HCT116 (cell line): ENCODE results near the gene CAP1. TPM values are rescaled to one million over a fixed set of nuclear protein-coding genes. Genes with fewer than 3 reads are reported as not detected.
A peak's percentile ranks its signal among the peaks of the same experiment; 100 is the strongest.

ENCODE experiments used
- ATAC-seq: fragments of 200-7000 bp; cut with Tn5 transposase; 2 replicates; pipeline ENCODE4 v1.9.1; 2020; ENCODE audit warnings: mild to moderate bottlenecking, moderate library complexity
- BruUV-seq: library from RNA; stranded (reverse); fragments of 400-500 nt; replicated peaks from 2 replicates; lab custom pipeline; 2021; lab: Mats Ljungman, UMichigan
- CTCF ChIA-PET: fragments of 300-600 bp; sonication (Branson Sonifier 250); formaldehyde crosslinking; loops from one replicate; lab custom pipeline; 2021; ENCODE audit warnings: antibody characterized with exemption; lab: Charles Lee
- POLR2A ChIA-PET: fragments of 300-600, 350-600 bp; sonication (Branson Sonifier 250); formaldehyde crosslinking; loops from one replicate; lab custom pipeline; 2021; ENCODE audit warnings: antibody characterized with exemption; lab: Charles Lee
- RAD21 ChIA-PET, 2 experiments: fragments of 300-600 bp; sonication (Branson Sonifier 250); formaldehyde crosslinking; loops; one replicate each; lab custom pipeline; 2023; ENCODE audit warnings: low total read pairs in 2 of 2; ENCODE audit not compliant: uncharacterized antibody in 2 of 2, unreplicated experiment in 2 of 2, low non-redundant PET in 1 of 2; lab: Charles Lee
- DNase-seq: peaks from one replicate; pipeline ENCODE4 v3.0.0-alpha.2; 2010; ENCODE audit warnings: low read depth, low spot score
- H2AFZ ChIP-seq: fragments of 200-600 bp; shearing (Covaris generic), sonication (generic); 2 replicates; pipeline ENCODE4 v1.6.1; 2017; ENCODE audit warnings: low read depth, mixed run types, mixed read lengths, antibody characterized with exemption, low read length; ENCODE audit not compliant: poor library complexity, severe bottlenecking
- H3K27ac ChIP-seq: 2 replicates; pipeline ENCODE4 v1.5.1; 2012; ENCODE audit warnings: low read depth, low read length
- H3K27me3 ChIP-seq: fragments of 200-600 bp; sonication (generic); 2 replicates; pipeline ENCODE4 v1.6.1; 2016; ENCODE audit warnings: mixed run types, low read length, mixed read lengths; ENCODE audit not compliant: insufficient read depth
- H3K36me3 ChIP-seq, 2 experiments: fragments of 200-500 bp in 1 of 2; fragments of 200-600 bp in 1 of 2; sonication (Bioruptor generic) in 1 of 2; sonication (generic) in 1 of 2; 2 replicates each; pipeline versions ENCODE4 v1.5.1 to v1.6.1; 2014 to 2016; ENCODE audit warnings: low read length in 2 of 2, inconsistent platforms in 1 of 2, mixed read lengths in 1 of 2, mixed run types in 1 of 2; ENCODE audit not compliant: insufficient read depth in 2 of 2, control insufficient read depth in 1 of 2
- H3K4me1 ChIP-seq, 2 experiments: fragments of 200-600 bp in 1 of 2; sonication (generic) in 1 of 2; 2 replicates each; pipeline versions ENCODE4 v1.5.1 to v1.6.1; 2012 to 2017; ENCODE audit warnings: low read length in 2 of 2, inconsistent platforms in 1 of 2, mild to moderate bottlenecking in 1 of 2, mixed read lengths in 1 of 2, mixed run types in 1 of 2, moderate library complexity in 1 of 2; ENCODE audit not compliant: insufficient read depth in 2 of 2, control insufficient read depth in 1 of 2
- H3K4me2 ChIP-seq: fragments of 200-600 bp; sonication (generic); 2 replicates; pipeline ENCODE4 v1.6.1; 2017; ENCODE audit warnings: mixed run types, low read length, mixed read lengths
- H3K4me3 ChIP-seq, 2 experiments: fragments of 200-600 bp in 1 of 2; sonication (generic) in 1 of 2; replicated peaks in 1 of 2; 2 replicates each; pipeline ENCODE4 v1.5.1; 2011 to 2016; ENCODE audit warnings: low read length in 2 of 2, control low read depth in 1 of 2, low read depth in 1 of 2, mild to moderate bottlenecking in 1 of 2, mixed read lengths in 1 of 2, mixed run types in 1 of 2
- H3K79me2 ChIP-seq: fragments of 200-600 bp; sonication (generic); 2 replicates; pipeline ENCODE4 v1.6.1; 2017; ENCODE audit warnings: mild to moderate bottlenecking, mixed run types, low read length, moderate library complexity, mixed read lengths; ENCODE audit not compliant: insufficient read depth
- H3K9ac ChIP-seq: fragments of 200-600 bp; sonication (generic); 2 replicates; pipeline ENCODE4 v1.6.1; 2016; ENCODE audit warnings: low read length, mixed read lengths
- H3K9me2 ChIP-seq: fragments of 200-600 bp; sonication (generic), shearing (Covaris generic); 2 replicates; pipeline ENCODE4 v1.6.1; 2017; ENCODE audit warnings: mixed run types, mild to moderate bottlenecking, moderate library complexity; ENCODE audit not compliant: insufficient read depth
- H3K9me3 ChIP-seq, 2 experiments: fragments of 200-500 bp in 1 of 2; fragments of 200-600 bp in 1 of 2; sonication (Bioruptor generic) in 1 of 2; sonication (generic) in 1 of 2; 2 replicates each; pipeline ENCODE4 v1.6.1; 2014 to 2017; ENCODE audit warnings: low read length in 2 of 2, mixed read lengths in 2 of 2, inconsistent platforms in 1 of 2, low read depth in 1 of 2, mild to moderate bottlenecking in 1 of 2, mixed run types in 1 of 2, moderate library complexity in 1 of 2; ENCODE audit not compliant: control insufficient read depth in 1 of 2, insufficient read depth in 1 of 2
- H4K20me1 ChIP-seq: fragments of 200-600 bp; sonication (generic), shearing (Covaris generic); 2 replicates; pipeline ENCODE4 v1.6.1; 2017; ENCODE audit warnings: mixed run types, mild to moderate bottlenecking, moderate library complexity; ENCODE audit not compliant: insufficient read depth
- ATF3 ChIP-seq: IDR thresholded peaks from 2 replicates; pipeline ENCODE4 v1.6.1; 2012
- CBX3 ChIP-seq: IDR thresholded peaks from 2 replicates; pipeline ENCODE4 v1.6.1; 2012; ENCODE audit warnings: low read depth
- CTCF ChIP-seq, 3 experiments: fragments of 200-600 bp in 1 of 3; sonication (generic) in 1 of 3; IDR thresholded peaks in 2 of 3; conservative IDR thresholded peaks in 1 of 3; 2 replicates each; pipeline ENCODE4 v1.5.1; 2012 to 2017; ENCODE audit warnings: low read depth in 2 of 3, low read length in 2 of 3, antibody characterized with exemption in 1 of 3, borderline replicate concordance in 1 of 3, control low read depth in 1 of 3, mild to moderate bottlenecking in 1 of 3, mixed read lengths in 1 of 3, mixed run types in 1 of 3, moderate library complexity in 1 of 3; ENCODE audit not compliant: insufficient read depth in 1 of 3
- ELF1 ChIP-seq: IDR thresholded peaks from 2 replicates; pipeline ENCODE4 v1.6.1; 2012; ENCODE audit warnings: low read depth, borderline replicate concordance
- EZH2 ChIP-seq: fragments of 200-600 bp; sonication (generic); IDR thresholded peaks from 2 replicates; pipeline ENCODE4 v1.6.1; 2017; ENCODE audit warnings: antibody characterized with exemption, mixed run types
- FOSL1 ChIP-seq: IDR thresholded peaks from 2 replicates; pipeline ENCODE4 v1.6.1; 2012; ENCODE audit warnings: low read depth
- JUND ChIP-seq: IDR thresholded peaks from 2 replicates; pipeline ENCODE4 v1.6.1; 2012
- MAX ChIP-seq: IDR thresholded peaks from 2 replicates; pipeline ENCODE4 v1.6.1; 2012
- POLR2A ChIP-seq: IDR thresholded peaks from 2 replicates; pipeline ENCODE4 v1.7.0; 2011; ENCODE audit warnings: borderline replicate concordance; ENCODE audit not compliant: insufficient read depth, insufficient read length; ENCODE audit errors: extremely low read depth
- POLR2AphosphoS5 ChIP-seq: IDR thresholded peaks from 2 replicates; pipeline ENCODE4 v1.6.1; 2011; ENCODE audit warnings: mild to moderate bottlenecking, low read depth, low read length, moderate library complexity
- RAD21 ChIP-seq: IDR thresholded peaks from 2 replicates; pipeline ENCODE4 v1.6.1; 2012; ENCODE audit warnings: low read depth, mild to moderate bottlenecking
- SIN3A ChIP-seq: IDR thresholded peaks from 2 replicates; pipeline ENCODE4 v1.6.1; 2012; ENCODE audit warnings: low read depth
- SRF ChIP-seq: IDR thresholded peaks from 2 replicates; pipeline ENCODE4 v1.6.1; 2012; ENCODE audit warnings: low read depth
- TCF7L2 ChIP-seq: IDR thresholded peaks from 2 replicates; pipeline ENCODE4 v1.7.0; 2011; ENCODE audit warnings: borderline replicate concordance, inconsistent platforms; ENCODE audit not compliant: insufficient read depth, insufficient read length; ENCODE audit errors: extremely low read depth
- YY1 ChIP-seq: IDR thresholded peaks from 2 replicates; pipeline ENCODE4 v1.6.1; 2011; ENCODE audit warnings: low read length, low read depth, moderate library complexity, mild to moderate bottlenecking; ENCODE audit not compliant: insufficient replicate concordance; ENCODE audit errors: extremely low read depth
- ZBTB33 ChIP-seq: IDR thresholded peaks from 2 replicates; pipeline ENCODE4 v1.6.1; 2011; ENCODE audit warnings: mild to moderate bottlenecking, low read length, moderate library complexity; ENCODE audit not compliant: insufficient replicate concordance; ENCODE audit errors: extremely low read depth
- ZNF274 ChIP-seq: fragments of 200-500 bp; sonication (Bioruptor generic); IDR thresholded peaks from 2 replicates; pipeline ENCODE4 v1.6.1; 2014; ENCODE audit warnings: mild to moderate bottlenecking, low read depth, low read length, inconsistent platforms
- intact Hi-C: fragments of 100-400 bp; cut with micrococcal nuclease; formaldehyde crosslinking; loops from 2 replicates; pipeline ENCODE4 v1.10.0; 2022
- total RNA-seq: library from RNA; stranded (reverse); gene quantifications from one replicate; pipeline ENCODE4 v1.2.1, GENCODE V29; 2021; ENCODE audit not compliant: unreplicated experiment

CAP1 gene
- total RNA-seq, 1 experiment from 2014 or later, result 274 TPM

- no TSS peak for BruUV-seq
- CTCF ChIA-PET, result no interaction called here
- intact Hi-C loops, result no loop called here
These were observed 56.7 kb downstream of the CAP1 start, which contains the start of gene PPT1 for GRCh38 chr1:40096977-40097782. Gene PPT1 (minus strand): TSS chr1:40097252. CDS start chr1:40097238, 14 bp downstream.

More at GRCh38 chr1:40096977-40097782, 56.7 kb downstream of the CAP1 start, which contains the start of gene PPT1:
- peaks cover 0 to 2% of the 10 kb centered on the region in 2 experiments; a peak in 2 of 4 replicates for H3K36me3 ChIP-seq
- H3K4me3 ChIP-seq, result peak within 1 kb of the TSS; percentile 71 to 88
- H2AFZ ChIP-seq, result peak within 1 kb of the TSS; percentile 93
- H3K9me2 ChIP-seq, result no peaks in the 10 kb centered on the region
- RAD21 ChIA-PET, result interaction anchor here in 1 of 2 experiments (0.6 kb wide), 1 partner anchor 495 kb away, joined by 3 read pairs; no protein-coding TSS in a partner anchor
- no peaks in the 10 kb centered on the region for H3K9me3 ChIP-seq
- ATAC-seq, result peak; percentile 92
- peak within 1 kb of the TSS; percentile 70 for H3K9ac ChIP-seq
- TF ChIP-seq SRF, result no peak
- peak; percentile 82 for TF ChIP-seq POLR2A
- peak; percentile 95 for TF ChIP-seq YY1
- no peak for TF ChIP-seq ATF3
- peak; percentile 78 for TF ChIP-seq CBX3
- no peak for TF ChIP-seq FOSL1
- peak; percentile 86 for TF ChIP-seq ZBTB33
- no peak for TF ChIP-seq EZH2
- peak; percentile 72 for TF ChIP-seq SIN3A
- TF ChIP-seq POLR2AphosphoS5, result peak; percentile 82
- no peak for TF ChIP-seq JUND
- TF ChIP-seq RAD21, result 0 out of 2 replicates have a peak, but pooled peaks have one; percentile 6
- 0 out of 6 replicates have a peak, but pooled peaks of 1 of the 3 experiments have one; percentile 13 for TF ChIP-seq CTCF (IDR thresholded peaks at IDR 0.05 in 2 of 3, conservative IDR thresholded peaks at IDR 0.05 in 1 of 3; ENCODE audit: borderline replicate concordance in 1 of 3, insufficient read depth in 1 of 3, low read depth in 2 of 3, low read length in 2 of 3)
- no peak for TF ChIP-seq ELF1
- peak; percentile 93 for TF ChIP-seq MAX
- TF ChIP-seq TCF7L2, result peak; percentile 41
- no peak for TF ChIP-seq ZNF274
- TF ChIP-seq, all 23 proteins: peak for 10
- H3K27me3 ChIP-seq, result no peaks in the 10 kb centered on the region
- POLR2A ChIA-PET, result no interaction called here
- H3K27ac ChIP-seq, result peak within 1 kb of the TSS; percentile 2; the same call in 1 of the 2 replicates
- H3K79me2 ChIP-seq, result peaks cover 41% of the 10 kb centered on the region
- peak within 1 kb of the TSS; percentile 96 for H3K4me2 ChIP-seq
- no peaks in the 10 kb centered on the region for H4K20me1 ChIP-seq
- H3K4me1 ChIP-seq, result peaks cover 11 to 22% of the 10 kb centered on the region in 2 experiments; a peak in 3 of 4 replicates
- DNase-seq, result peak; percentile 41
